DMS79 treated with DMSO at 0.1 percent for 48 hours (cell line): ENCODE measurements around the gene COL1A1.
A peak's percentile ranks its signal among the peaks of the same experiment; 100 is the strongest.

Source experiments
- DNase-seq: peaks from one replicate; lab custom pipeline; 2025; lab: John Stamatoyannopoulos, UW

Gene COL1A1

GRCh38 chr17:50186661-50187393 is 14.6 kb downstream of the COL1A1 start:
- no peak for DNase-seq

- no peak for DNase-seq
Observed at GRCh38 chr17:50185631-50186471, 15.6 kb downstream of the COL1A1 start.

GRCh38 chr17:50184611-50185398 is 16.6 kb downstream of the COL1A1 start:
- DNase-seq = no peak

- no peak for DNase-seq
Observed at GRCh38 chr17:50184064-50184463, 17.4 kb downstream of the COL1A1 start.

- DNase-seq = no peak
Observed at GRCh38 chr17:50183421-50183994, 17.9 kb downstream of the COL1A1 start.

GRCh38 chr17:50182783-50183420 is 18.5 kb downstream of the COL1A1 start:
- DNase-seq = no peak

GRCh38 chr17:50181591-50182560 is 19.6 kb downstream of the COL1A1 start:
- no peak for DNase-seq

GRCh38 chr17:50181144-50181543 is 20.3 kb downstream of the COL1A1 start:
- no peak for DNase-seq

GRCh38 chr17:50180620-50181019 is 20.8 kb downstream of the COL1A1 start:
- DNase-seq = no peak

- no peak for DNase-seq
Observed at GRCh38 chr17:50180111-50180510, 21.3 kb downstream of the COL1A1 start.

- peak; percentile 45 for DNase-seq
Observed at GRCh38 chr17:50177983-50178834, 23.2 kb downstream of the COL1A1 start.

GRCh38 chr17:50177476-50177875 is 24.0 kb downstream of the COL1A1 start:
- DNase-seq = no peak

- no peak for DNase-seq
Observed at GRCh38 chr17:50176559-50177357, 24.7 kb downstream of the COL1A1 start.

- DNase-seq = no peak
Observed at GRCh38 chr17:50175035-50175807, 26.2 kb downstream of the COL1A1 start.

GRCh38 chr17:50174444-50174843 is 27.0 kb downstream of the COL1A1 start:
- no peak for DNase-seq

GRCh38 chr17:50173335-50173941 is 28.0 kb downstream of the COL1A1 start:
- DNase-seq = no peak

- DNase-seq = no peak
Observed at GRCh38 chr17:50172936-50173334, 28.5 kb downstream of the COL1A1 start.
